Measurements from ENCODE around the gene GPR160. TPM values are rescaled to one million over a fixed set of nuclear protein-coding genes. Genes with fewer than 3 reads are reported as not detected.
"Not testable (repeated sequence)": the region's sequence is repeated elsewhere in the genome, so short reads cannot be mapped to it uniquely, and the experiment has no call there.

GPR160 gene
- polyA plus RNA-seq, 1 donor from 2014 or later: 40.9 TPM

GRCh38 chr3:170096342-170096741 lies 58.5 kb downstream of the GPR160 start:
- Mint-ChIP-seq H3K27ac (no peak overlapping the region), H3K27me3 (no peaks in the 10 kb centered on the region), H3K9me3 (no peaks in the 10 kb centered on the region), H3K36me3 (peaks cover 11% of the 10 kb centered on the region), H3K4me1 (peaks cover 0 to 3% (median 2%) of the 10 kb centered on the region in 3 donors), H3K4me3 (no peak overlapping the region)

GRCh38 chr3:170098753-170099152 lies 61.0 kb downstream of the GPR160 start:
- H3K27ac Mint-ChIP-seq: no peak overlapping the region
- no peaks in the 10 kb centered on the region for H3K27me3 Mint-ChIP-seq
- H3K36me3 Mint-ChIP-seq: peaks cover 12% of the 10 kb centered on the region
- no peaks in the 10 kb centered on the region for H3K9me3 Mint-ChIP-seq
- H3K4me1 Mint-ChIP-seq: peaks cover 0 to 1% (median 0%) of the 10 kb centered on the region in 3 donors
- no peak overlapping the region for H3K4me3 Mint-ChIP-seq

GRCh38 chr3:170100944-170101343 lies 63.1 kb downstream of the GPR160 start:
- no peaks in the 10 kb centered on the region for H3K9me3 Mint-ChIP-seq
- no peaks in the 10 kb centered on the region for H3K27me3 Mint-ChIP-seq
- peaks cover 11% of the 10 kb centered on the region for H3K36me3 Mint-ChIP-seq
- peak overlapping the region in 1 of 3 donors; percentile 67 for H3K27ac Mint-ChIP-seq
- peaks cover 0 to 1% (median 0%) of the 10 kb centered on the region in 3 donors for H3K4me1 Mint-ChIP-seq
- no peak overlapping the region for H3K4me3 Mint-ChIP-seq

- Mint-ChIP-seq H3K36me3 (peaks cover 6% of the 10 kb centered on the region), H3K27ac (no peak overlapping the region), H3K4me1 (peaks cover 0 to 1% (median 0%) of the 10 kb centered on the region in 3 donors), H3K27me3 (no peaks in the 10 kb centered on the region), H3K4me3 (no peak overlapping the region), H3K9me3 (no peaks in the 10 kb centered on the region)
Measured at GRCh38 chr3:170102431-170102830, 64.6 kb downstream of the GPR160 start.

- Mint-ChIP-seq H3K27ac (peak overlapping the region in 1 of 3 donors; percentile 5), H3K4me1 (peaks cover 3 to 12% (median 9%) of the 10 kb centered on the region in 3 donors), H3K4me3 (no peak overlapping the region), H3K27me3 (no peaks in the 10 kb centered on the region), H3K9me3 (no peaks in the 10 kb centered on the region), H3K36me3 (peaks cover 11% of the 10 kb centered on the region)
Measured at GRCh38 chr3:170107941-170108340, 70.1 kb downstream of the GPR160 start.

GRCh38 chr3:170108955-170109354 lies 71.2 kb downstream of the GPR160 start:
- H3K9me3 Mint-ChIP-seq: no peaks in the 10 kb centered on the region
- peaks cover 11% of the 10 kb centered on the region for H3K36me3 Mint-ChIP-seq
- no peaks in the 10 kb centered on the region for H3K27me3 Mint-ChIP-seq
- no peak overlapping the region for H3K4me3 Mint-ChIP-seq
- peaks cover 3 to 12% (median 9%) of the 10 kb centered on the region in 3 donors for H3K4me1 Mint-ChIP-seq
- H3K27ac Mint-ChIP-seq: no peak overlapping the region

GRCh38 chr3:170109579-170110293 lies 71.9 kb downstream of the GPR160 start:
- Mint-ChIP-seq H3K4me1 (peaks cover 3 to 12% (median 9%) of the 10 kb centered on the region in 3 donors), H3K27ac (peak overlapping the region in 1 of 3 donors; percentile 81), H3K4me3 (no peak overlapping the region), H3K36me3 (peaks cover 10% of the 10 kb centered on the region), H3K9me3 (no peaks in the 10 kb centered on the region), H3K27me3 (no peaks in the 10 kb centered on the region)

GRCh38 chr3:170111147-170111771 lies 73.5 kb downstream of the GPR160 start:
- Mint-ChIP-seq H3K4me1 (peaks cover 3 to 12% (median 9%) of the 10 kb centered on the region in 3 donors), H3K36me3 (peaks cover 6% of the 10 kb centered on the region), H3K27me3 (no peaks in the 10 kb centered on the region), H3K9me3 (no peaks in the 10 kb centered on the region), H3K4me3 (no peak overlapping the region), H3K27ac (peak overlapping the region in 1 of 3 donors; percentile 22)

- H3K9me3 Mint-ChIP-seq, H3K4me3 Mint-ChIP-seq, H3K27me3 Mint-ChIP-seq, H3K36me3 Mint-ChIP-seq, H3K4me1 Mint-ChIP-seq, H3K27ac Mint-ChIP-seq: not testable (repeated sequence)
Measured at GRCh38 chr3:170114165-170114564, 76.4 kb downstream of the GPR160 start.

- no peak overlapping the region for H3K27ac Mint-ChIP-seq
Measured at GRCh38 chr3:170117134-170117533, 79.3 kb downstream of the GPR160 start.

GRCh38 chr3:170128259-170128976 lies 90.6 kb downstream of the GPR160 start:
- Mint-ChIP-seq H3K4me3 (peak overlapping the region; percentile 1 to 59 (median 19)), H3K36me3 (peaks cover 5% of the 10 kb centered on the region), H3K9me3 (no peaks in the 10 kb centered on the region), H3K4me1 (peaks cover 15 to 20% (median 19%) of the 10 kb centered on the region in 3 donors), H3K27me3 (no peaks in the 10 kb centered on the region), H3K27ac (peak overlapping the region in 2 of 3 donors; percentile 61 to 83)

More at GRCh38 chr3:170117134-170117533, 79.3 kb downstream of the GPR160 start:
- Mint-ChIP-seq H3K4me3 (no peak overlapping the region), H3K27me3 (no peaks in the 10 kb centered on the region), H3K4me1 (peaks cover 0 to 2% (median 0%) of the 10 kb centered on the region in 3 donors), H3K9me3 (no peaks in the 10 kb centered on the region), H3K36me3 (no peaks in the 10 kb centered on the region)

- H3K36me3 Mint-ChIP-seq: peaks cover 7% of the 10 kb centered on the region
Measured at GRCh38 chr3:170128977-170129431, 91.2 kb downstream of the GPR160 start.

GRCh38 chr3:170130532-170130931 lies 92.7 kb downstream of the GPR160 start:
- H3K27me3 Mint-ChIP-seq: no peaks in the 10 kb centered on the region
- peaks cover 17% of the 10 kb centered on the region for H3K36me3 Mint-ChIP-seq
- H3K27ac Mint-ChIP-seq: peak overlapping the region in 1 of 3 donors; percentile 47
- no peaks in the 10 kb centered on the region for H3K9me3 Mint-ChIP-seq
- H3K4me1 Mint-ChIP-seq: peaks cover 16 to 28% (median 22%) of the 10 kb centered on the region in 3 donors
- no peak overlapping the region for H3K4me3 Mint-ChIP-seq

More at GRCh38 chr3:170128977-170129431, 91.2 kb downstream of the GPR160 start:
- Mint-ChIP-seq H3K9me3 (no peaks in the 10 kb centered on the region), H3K27me3 (no peaks in the 10 kb centered on the region), H3K4me3 (peak overlapping the region; percentile 1 to 59 (median 19)), H3K27ac (peak overlapping the region; percentile 33 to 83 (median 61)), H3K4me1 (peaks cover 15 to 25% (median 20%) of the 10 kb centered on the region in 3 donors)

GRCh38 chr3:170132335-170132734 lies 94.5 kb downstream of the GPR160 start:
- H3K36me3 Mint-ChIP-seq: peaks cover 18% of the 10 kb centered on the region
- peaks cover 18 to 28% (median 23%) of the 10 kb centered on the region in 3 donors for H3K4me1 Mint-ChIP-seq
- no peaks in the 10 kb centered on the region for H3K9me3 Mint-ChIP-seq
- H3K27ac Mint-ChIP-seq: no peak overlapping the region
- H3K27me3 Mint-ChIP-seq: no peaks in the 10 kb centered on the region
- no peak overlapping the region for H3K4me3 Mint-ChIP-seq
